ENCODE measurements around the gene IRF2BP2.

The IRF2BP2 gene

GRCh38 chr1:234631721-234632125, 21.7 kb upstream of the IRF2BP2 start:
- H3K4me1 ChIP-seq, result no peaks in the 10 kb centered on the region
- no peaks in the 10 kb centered on the region for H3K27me3 ChIP-seq (ENCODE audit: control insufficient read depth, insufficient read depth, low read length)
- no peaks in the 10 kb centered on the region for H3K79me2 ChIP-seq
- no peak overlapping the region for H3K4me3 ChIP-seq (ENCODE audit: low read depth, low read length)
- H2AFZ ChIP-seq, result no peak overlapping the region
- no peak overlapping the region for H3K9ac ChIP-seq
- H3K4me2 ChIP-seq (ENCODE audit: low read length), result no peak overlapping the region
- H3K36me3 ChIP-seq (ENCODE audit: control insufficient read depth, insufficient read depth, low read length), result no peaks in the 10 kb centered on the region
- H3K9me3 ChIP-seq (ENCODE audit: control insufficient read depth, low read length), result no peaks in the 10 kb centered on the region
- TF ChIP-seq, protein P1, sequence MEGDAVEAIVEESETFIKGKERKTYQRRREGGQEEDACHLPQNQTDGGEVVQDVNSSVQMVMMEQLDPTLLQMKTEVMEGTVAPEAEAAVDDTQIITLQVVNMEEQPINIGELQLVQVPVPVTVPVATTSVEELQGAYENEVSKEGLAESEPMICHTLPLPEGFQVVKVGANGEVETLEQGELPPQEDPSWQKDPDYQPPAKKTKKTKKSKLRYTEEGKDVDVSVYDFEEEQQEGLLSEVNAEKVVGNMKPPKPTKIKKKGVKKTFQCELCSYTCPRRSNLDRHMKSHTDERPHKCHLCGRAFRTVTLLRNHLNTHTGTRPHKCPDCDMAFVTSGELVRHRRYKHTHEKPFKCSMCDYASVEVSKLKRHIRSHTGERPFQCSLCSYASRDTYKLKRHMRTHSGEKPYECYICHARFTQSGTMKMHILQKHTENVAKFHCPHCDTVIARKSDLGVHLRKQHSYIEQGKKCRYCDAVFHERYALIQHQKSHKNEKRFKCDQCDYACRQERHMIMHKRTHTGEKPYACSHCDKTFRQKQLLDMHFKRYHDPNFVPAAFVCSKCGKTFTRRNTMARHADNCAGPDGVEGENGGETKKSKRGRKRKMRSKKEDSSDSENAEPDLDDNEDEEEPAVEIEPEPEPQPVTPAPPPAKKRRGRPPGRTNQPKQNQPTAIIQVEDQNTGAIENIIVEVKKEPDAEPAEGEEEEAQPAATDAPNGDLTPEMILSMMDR (IDR thresholded peaks at IDR 0.05), result no peak
- H3K27ac ChIP-seq, result no peak overlapping the region

DNA sequence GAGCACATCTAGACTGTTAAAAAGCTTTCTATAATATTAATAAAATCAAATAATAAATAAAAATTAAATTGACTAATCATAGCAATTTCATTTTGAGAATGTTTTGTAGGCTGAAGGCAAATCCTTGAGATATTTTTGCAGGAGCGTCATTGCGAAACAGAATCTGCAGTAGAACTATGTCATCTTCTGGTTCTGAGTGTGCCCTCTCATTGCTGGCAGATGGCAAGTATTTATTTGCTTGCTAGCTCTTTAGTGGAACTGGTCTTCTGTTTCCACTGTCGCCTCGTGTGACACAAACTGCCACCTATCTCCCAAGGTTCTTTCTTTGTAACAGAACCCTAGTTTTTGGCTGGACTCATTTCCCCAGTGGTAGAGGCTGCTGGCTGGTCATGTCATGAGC, 19.0 kb upstream of the IRF2BP2 start:
- no peaks in the 10 kb centered on the region for H3K79me2 ChIP-seq
- no peak overlapping the region for H3K9ac ChIP-seq
- H3K4me1 ChIP-seq, result no peaks in the 10 kb centered on the region
- H3K27me3 ChIP-seq (ENCODE audit: control insufficient read depth, insufficient read depth, low read length), result no peaks in the 10 kb centered on the region
- no peak overlapping the region for H3K4me3 ChIP-seq (ENCODE audit: low read depth, low read length)
- H3K27ac ChIP-seq, result no peak overlapping the region
- H3K36me3 ChIP-seq (ENCODE audit: control insufficient read depth, insufficient read depth, low read length), result no peaks in the 10 kb centered on the region
- H3K9me3 ChIP-seq (ENCODE audit: control insufficient read depth, low read length), result no peaks in the 10 kb centered on the region
- TF ChIP-seq, protein P1 (IDR thresholded peaks at IDR 0.05), result no peak
- H2AFZ ChIP-seq, result no peak overlapping the region
- H3K4me2 ChIP-seq (ENCODE audit: low read length), result no peak overlapping the region

DNA sequence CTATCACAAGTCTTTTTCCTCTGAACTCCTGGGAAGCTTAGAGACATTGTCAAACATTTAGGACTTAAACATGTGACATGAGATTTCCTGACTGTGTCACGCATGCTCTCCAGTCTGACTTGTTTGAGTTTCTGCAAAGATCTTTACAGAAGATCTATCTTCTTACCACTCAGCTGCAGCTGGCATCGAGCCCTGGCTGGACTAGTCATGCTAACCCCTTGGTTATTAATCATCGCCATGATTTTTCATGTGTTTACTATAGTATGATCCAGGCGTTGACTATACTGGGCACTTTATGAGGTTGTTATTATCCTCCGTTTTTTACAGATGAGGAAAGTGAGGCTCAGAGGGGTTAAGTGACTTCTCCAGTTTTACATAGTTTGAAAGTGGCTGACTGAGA, 18.1 kb upstream of the IRF2BP2 start:
- Histone ChIP-seq H3K27me3 (ENCODE audit: control insufficient read depth, insufficient read depth, low read length) (no peaks in the 10 kb centered on the region), H3K4me2 (ENCODE audit: low read length) (no peak overlapping the region)

DNA sequence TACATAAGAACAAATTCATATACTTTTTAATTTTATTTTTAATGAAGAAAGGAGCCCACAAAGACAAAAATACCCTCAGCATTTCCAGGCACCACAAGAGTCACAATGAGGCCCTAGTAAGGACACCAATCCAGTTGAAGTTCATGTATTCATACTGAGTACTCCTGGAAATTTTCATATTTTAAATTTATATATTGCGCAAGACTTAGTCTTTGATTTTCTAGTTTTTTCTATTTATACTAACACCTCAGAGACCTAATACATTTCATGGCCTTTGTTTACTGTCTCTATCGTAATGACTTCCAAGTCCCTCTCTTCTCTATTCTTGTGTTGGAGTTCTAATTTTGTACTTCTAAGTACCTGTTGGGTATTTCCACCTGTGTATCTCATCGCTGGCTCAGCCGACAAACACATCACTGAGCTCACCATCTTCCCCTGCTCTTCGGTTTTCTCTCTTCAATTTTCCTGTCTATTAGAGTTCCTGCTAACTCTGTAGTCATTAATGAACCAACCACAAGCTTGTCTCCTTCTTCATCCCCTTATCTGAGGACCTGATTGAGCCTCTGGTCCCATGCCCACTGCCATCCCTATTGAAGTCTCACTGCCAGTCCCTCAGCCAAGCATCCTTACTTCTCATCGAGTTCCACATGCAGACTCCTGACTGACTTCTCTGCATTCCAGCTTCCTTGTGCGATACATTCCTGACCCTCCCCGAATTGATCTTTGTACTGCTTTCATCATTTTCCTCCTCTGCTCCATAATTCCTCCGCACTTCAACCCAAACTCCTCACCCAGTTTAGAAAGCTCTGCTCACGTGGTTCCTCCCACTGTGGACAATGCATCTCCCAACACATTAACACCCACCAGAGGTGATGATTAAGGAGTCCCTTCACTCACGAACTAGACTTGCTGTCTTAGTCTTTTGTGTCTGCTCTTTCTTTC, 17.3 kb upstream of the IRF2BP2 start:
- Histone ChIP-seq H3K9ac (no peak overlapping the region), H2AFZ (no peak overlapping the region), H3K36me3 (ENCODE audit: control insufficient read depth, insufficient read depth, low read length) (no peaks in the 10 kb centered on the region), H3K79me2 (no peaks in the 10 kb centered on the region), H3K9me3 (ENCODE audit: control insufficient read depth, low read length) (no peaks in the 10 kb centered on the region), H3K27me3 (ENCODE audit: control insufficient read depth, insufficient read depth, low read length) (no peaks in the 10 kb centered on the region), H3K27ac (no peak overlapping the region), H3K4me1 (no peaks in the 10 kb centered on the region), H3K4me2 (ENCODE audit: low read length) (no peak overlapping the region), H3K4me3 (ENCODE audit: low read depth, low read length) (no peak overlapping the region)
- TF ChIP-seq, protein P1 (IDR thresholded peaks at IDR 0.05), result no peak

More for the DNA sequence above, 18.1 kb upstream of the IRF2BP2 start:
- no peaks in the 10 kb centered on the region for H3K9me3 ChIP-seq (ENCODE audit: control insufficient read depth, low read length)
- H2AFZ ChIP-seq, result no peak overlapping the region
- no peaks in the 10 kb centered on the region for H3K36me3 ChIP-seq (ENCODE audit: control insufficient read depth, insufficient read depth, low read length)
- H3K27ac ChIP-seq, result no peak overlapping the region
- no peak overlapping the region for H3K4me3 ChIP-seq (ENCODE audit: low read depth, low read length)
- H3K4me1 ChIP-seq, result no peaks in the 10 kb centered on the region
- H3K79me2 ChIP-seq, result no peaks in the 10 kb centered on the region
- TF ChIP-seq, protein P1 (IDR thresholded peaks at IDR 0.05), result no peak
- no peak overlapping the region for H3K9ac ChIP-seq
